Stimulated activated CD4-positive, alpha-beta T cell treated with anti-CD3 and anti-CD28 coated beads, Interleukin-12 subunit alpha, Interleukin-12 subunit beta, amount 100 ng/mL, for 24 hours (primary cell): ENCODE measurements around the gene CD86.

Source experiments
- DNase-seq, 2 experiments: peaks; one replicate each; pipeline ENCODE4 v3.0.0-alpha.2; 2020; ENCODE audit warnings: low read depth in 2 of 2

CD86 gene

DNA sequence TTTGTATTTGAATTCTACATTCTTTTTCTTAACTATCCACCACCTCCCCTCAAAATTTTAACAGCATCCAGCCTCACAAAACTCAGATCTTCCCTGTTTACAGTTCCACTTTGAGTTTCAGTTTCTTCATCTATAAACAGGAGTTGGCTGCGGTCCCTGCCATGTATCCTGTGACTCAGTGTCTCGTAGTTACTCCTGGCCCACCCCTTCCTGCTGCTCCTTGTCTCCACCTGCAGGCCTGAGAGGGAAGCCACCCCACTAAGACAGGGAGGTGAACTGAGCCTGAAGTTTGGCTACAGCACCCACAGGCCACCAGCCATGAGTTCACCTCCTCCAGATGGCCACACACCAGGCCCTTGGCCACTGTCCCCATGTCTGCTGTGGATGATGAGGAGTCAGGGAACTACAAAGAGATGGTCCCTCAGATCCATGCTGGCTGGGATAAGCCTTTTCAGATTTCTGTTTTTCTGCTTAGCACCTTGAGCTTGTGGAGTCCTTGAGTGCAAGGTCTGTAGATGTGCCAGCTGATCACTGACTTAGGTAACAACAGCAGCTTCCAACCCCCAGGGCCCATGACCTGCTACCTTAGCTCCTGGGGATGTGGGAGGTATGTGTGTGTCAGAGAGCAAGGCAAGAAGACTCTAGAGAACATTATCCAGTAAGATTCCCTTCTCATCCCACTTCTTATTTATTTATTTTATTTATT, 37.5 kb downstream of the CD86 start:
- peak; percentile 17 to 53 for DNase-seq

DNA sequence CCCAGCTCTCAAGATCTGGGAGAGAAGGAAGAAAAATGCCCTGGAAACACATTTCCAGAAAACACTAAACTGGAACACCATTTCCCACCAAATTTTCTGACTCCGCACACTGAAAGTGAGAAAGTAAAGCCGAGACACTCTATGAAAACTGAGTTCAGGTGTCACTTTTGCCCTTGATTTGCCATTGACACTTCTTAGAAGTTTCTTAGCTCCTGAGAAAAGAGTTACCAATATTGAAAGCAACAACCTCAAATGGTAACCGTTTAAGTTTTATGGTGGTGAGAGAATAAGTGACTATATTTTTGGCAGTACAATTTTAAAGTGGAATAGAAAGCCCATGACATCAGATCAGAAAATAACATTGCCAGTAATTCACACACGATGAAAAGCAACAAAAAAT, 39.0 kb downstream of the CD86 start:
- DNase-seq, result no peak

DNA sequence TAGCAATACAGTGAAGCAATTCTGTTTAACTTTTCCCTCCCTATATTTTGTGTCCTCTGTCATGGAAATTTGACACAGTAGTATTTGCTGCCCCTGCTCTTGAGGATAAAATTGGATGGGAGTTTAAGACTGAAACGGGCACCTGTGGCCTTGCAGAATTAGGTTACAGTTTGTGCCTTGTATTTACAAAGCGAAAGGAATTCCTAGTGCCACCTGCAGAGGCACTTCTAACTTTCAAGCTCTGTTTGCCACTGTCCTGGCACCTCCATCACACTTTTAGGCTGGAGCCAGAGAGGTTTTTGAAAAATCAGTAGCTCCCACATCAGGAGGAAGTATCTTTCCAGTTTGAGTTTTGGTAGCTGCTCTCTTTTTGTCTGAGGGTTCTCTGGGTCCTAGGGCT, 39.5 kb downstream of the CD86 start:
- DNase-seq, result no peak

DNA sequence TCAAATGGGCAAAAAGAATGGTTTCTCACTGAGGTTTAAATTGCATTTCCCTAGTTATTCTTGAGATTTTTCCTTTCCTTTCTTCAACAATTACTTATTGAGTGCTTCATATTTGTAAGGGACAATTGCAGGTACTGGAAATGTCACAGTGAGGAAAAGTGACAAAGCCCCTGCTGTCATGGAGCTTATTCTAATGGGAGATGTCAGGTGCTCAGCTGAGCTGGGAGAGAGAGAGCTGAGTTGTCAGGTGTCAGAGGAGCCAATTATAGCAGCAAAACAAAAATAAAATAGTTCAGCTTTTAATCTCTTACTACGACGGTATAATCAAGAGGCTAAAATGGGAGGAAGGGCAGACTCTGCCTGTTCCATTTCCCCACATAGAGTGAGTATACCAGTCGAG, 42.0 kb downstream of the CD86 start:
- DNase-seq, result no peak

DNA sequence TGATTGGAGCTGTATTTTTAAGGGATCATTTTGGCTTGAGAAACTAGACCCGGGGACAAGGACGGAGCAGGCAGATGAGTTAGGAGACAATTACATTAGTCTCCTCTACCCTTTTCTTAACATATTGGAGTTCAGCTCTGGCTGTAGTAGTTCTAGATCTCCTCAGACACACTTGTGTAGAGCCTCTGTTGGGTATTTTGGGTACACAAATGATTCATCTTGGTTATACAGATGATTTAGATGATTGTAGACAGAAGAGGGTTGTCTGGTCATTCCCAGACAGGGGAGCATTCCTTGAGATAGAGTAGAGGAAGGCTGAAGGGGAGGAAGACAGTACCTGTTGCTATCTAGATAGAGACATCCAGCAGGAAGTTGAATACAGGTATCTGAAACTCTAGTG, 43.4 kb downstream of the CD86 start:
- no peak for DNase-seq

DNA sequence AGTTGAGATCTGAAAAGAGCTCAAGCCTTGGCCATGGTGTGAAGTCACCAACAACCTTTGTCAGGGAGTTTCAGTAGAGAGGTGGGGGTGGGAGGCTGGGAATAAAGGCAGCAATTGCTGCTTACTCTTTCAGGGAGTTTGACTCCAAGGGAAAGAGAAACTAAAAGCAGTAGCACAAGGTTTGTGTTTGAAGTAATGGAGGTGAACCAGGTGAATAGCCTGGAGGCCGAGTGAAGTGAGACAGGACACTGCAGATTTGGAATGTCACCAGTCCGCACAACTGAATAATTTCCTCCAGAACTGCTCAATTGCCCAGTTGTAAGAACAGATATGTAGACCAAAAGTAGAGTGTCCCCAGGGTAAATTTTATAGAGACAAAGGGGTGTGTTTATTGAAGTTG, 44.1 kb downstream of the CD86 start:
- no peak for DNase-seq

DNA sequence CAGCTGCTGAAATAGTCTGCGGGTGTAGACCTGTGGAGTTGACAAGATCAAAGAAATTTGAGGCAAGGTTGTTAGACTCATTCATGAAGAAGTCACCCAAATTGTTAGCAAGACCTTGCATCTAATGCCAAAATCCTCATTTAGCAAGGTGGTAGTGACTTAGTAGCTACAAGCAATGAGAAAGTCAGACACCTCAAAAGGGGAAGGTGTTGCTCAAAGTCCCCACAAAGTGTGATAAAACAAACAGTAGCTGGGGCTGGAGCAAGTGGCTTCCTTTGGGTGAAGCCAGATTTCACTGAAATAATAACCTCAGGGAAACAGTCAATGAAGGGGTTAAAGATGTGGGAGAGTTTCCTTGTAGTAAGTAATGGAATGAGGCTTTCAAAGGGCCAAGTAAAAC, 44.9 kb downstream of the CD86 start:
- no peak for DNase-seq

DNA sequence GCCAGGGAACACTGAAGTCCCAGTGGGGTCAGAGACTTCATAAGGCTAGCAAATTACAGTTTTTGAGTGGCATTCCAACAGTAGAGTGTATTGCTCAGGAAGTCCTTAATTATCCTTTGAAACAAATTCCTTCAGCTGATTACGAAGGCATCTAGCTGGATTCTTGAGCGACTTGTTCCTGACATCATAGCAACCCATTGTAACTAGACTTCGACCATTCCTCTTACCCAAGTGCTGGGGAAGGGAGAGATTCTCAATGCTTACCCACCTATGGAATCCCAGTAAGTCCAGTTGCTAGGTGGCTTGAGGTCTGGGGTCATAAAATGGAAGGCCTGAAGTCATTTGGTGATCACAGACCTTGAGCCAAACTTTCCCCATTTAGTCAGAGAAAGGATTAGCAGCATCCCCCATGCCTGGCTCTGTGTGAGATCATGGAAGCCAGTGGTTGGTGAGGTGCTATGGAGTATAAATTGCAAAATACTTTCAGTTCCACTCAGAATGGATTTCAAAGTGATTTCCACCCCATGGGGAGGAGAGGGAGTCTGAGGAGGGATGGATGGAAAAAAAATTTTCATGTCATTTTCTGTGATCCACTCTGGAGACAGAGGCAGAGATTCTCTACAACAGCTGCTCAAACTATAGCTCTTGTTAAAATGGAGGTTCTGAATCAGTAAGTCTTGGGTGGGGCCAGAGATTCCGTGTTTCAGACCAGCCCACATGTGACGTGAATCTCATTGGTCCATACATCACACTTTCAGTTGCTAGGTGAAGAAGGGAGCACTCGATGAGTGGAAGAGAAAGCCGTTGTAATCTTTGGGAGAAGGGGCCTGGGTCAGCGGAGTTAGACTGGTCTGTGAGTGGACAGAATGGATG, 45.7 kb downstream of the CD86 start:
- DNase-seq, result no peak

DNA sequence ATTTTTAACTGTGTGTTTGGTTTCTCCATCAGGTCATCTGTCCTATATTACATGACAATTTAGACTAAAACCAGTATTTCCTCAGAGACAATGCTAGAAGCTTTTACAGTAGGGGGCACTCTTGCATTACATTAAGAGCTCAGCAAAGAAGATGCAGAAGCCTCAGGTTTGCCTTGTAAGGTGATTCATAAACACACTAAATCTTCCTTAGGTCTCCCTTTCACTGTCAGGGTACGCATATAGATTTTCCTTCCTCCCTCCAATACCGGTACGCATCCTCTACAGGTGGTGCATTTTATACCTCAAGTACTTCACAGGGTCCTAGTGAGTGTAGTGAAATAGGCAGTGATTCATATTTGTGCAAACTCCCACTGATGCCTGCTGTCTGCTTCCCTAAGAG, 46.5 kb downstream of the CD86 start:
- DNase-seq, result no peak

DNA sequence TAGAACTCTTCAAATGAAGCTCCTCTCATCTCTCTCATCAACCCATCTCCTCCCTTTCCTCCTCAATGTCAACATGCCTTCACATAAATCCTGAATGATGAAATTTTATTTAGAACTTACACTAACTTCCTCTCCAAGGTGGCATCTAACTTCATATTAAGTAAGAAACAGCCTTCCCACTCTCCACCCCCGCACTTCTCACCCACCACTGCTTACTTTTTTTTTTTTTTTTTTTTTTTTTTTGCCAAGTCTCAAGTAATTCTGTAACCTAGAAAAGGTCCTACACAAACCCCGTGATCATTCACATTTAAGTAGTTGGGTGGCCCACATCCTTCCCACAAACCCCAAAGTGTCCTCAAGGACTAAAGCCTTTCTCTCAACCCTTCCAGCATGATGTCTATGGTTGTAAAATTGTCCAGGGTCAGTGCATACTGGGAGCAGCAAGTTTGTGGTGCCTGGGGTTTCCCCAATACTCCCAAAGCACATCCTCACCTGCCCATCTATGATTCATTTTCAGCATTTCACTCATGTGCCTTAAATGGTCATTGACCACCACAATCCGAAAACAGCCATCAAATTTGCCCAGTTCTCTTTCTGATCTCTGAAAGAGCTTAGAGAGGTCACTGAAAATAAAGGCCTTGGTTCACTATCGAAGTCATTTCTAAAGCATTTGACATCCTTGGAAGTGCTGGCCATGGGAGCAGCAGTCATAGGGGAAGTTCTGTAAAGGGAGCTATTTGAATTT, 47.2 kb downstream of the CD86 start:
- no peak for DNase-seq

DNA sequence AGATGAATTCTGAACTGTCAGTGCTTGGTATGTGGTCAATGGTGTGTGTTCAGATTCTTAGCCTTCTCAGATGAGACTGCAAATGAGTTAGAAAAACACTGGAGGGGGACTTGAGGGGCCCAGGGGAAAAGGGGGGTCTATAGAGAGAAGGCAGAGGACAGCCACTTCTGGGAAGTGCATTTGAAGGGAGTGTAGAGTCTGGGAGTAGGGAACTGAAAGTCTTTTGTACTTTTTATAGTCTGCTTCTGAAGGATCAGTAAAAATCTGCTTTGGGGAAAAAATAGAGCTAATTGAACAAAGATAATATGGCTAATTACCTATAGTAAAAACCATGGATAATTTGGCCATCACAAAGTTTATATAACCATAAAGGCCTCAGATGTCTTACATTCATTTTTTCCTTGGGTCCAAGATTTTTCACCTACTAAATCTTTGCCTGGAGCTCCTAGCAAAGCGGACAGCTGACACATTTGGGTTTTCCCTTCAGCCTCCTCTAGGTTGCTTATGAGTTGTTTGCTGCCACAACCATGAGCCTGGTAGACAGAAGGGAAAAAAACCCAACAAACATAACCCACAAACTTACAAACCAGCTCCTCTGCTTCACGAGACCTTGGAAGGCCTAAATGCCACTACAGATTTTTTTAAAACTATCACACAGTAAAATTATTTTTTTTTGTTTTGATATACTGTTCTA, 48.8 kb downstream of the CD86 start:
- no peak for DNase-seq

DNA sequence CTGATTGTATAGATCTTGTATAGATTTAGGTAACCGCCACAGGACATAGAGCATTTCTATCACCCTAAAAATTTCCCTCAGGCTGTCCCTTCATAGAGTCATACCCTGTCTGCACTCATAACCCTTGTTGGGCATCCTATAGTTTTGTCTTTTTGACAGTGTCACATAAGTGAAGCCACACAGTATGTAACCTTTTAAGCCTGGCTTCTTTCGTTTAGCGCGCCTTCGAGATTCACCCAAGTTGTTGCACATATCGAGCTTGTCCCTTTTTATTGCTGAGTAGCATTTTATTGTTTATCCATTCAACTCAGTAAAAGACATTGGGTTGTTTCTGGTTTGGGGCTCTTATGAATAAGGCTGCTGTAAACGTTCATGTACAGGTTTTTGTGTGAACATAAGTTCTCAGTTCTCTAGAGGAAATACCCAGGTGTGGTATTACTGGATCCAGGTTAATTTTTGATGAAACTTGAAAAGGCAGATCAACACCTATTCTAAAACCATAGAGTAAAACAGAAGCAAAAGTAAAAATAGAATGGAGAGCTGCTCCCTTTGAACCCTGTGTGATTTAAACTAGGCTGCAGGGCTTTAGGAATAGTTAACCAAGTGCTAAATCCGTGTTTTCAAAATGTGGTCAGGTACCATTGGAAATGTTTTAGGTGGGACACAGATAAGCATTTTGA, 49.5 kb downstream of the CD86 start:
- no peak for DNase-seq

DNA sequence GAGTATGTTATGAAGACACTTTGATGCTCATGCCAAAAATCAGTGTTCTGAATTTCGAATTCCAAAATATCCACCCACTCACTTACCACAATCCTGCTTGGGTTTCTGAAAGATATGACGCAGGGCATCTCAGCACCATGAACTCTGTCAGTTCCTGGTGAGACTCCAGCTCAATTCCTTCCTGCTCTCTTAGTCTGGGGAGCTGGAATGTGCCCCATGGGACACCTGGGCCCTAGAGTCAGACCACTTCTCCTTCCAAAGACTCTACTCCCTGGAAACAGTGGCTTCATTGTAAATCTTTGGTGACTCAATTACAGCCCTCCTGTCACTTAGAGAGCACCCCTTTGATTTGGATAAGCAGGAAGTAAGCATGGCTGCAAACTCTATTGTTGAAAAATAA, 50.5 kb downstream of the CD86 start:
- no peak for DNase-seq

DNA sequence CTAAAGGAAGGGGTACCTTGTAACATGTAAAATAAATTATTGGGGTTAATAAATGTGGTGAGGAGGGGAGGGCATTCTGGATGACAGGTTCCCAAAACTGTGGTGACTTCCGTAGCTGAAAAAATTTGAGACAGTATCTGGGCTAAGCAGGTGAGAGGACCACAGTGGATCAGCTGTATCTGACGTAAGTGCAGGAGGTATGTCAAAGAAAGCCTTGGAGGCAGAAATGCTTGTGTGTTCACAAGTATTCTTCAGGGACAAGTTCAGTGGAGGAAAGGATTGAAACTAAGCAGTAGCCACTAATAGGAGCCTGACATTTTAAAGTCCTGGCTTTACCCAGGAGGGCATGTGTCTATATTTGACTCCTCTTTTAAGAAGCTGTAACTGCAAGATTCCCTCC, 52.0 kb downstream of the CD86 start:
- no peak for DNase-seq

DNA sequence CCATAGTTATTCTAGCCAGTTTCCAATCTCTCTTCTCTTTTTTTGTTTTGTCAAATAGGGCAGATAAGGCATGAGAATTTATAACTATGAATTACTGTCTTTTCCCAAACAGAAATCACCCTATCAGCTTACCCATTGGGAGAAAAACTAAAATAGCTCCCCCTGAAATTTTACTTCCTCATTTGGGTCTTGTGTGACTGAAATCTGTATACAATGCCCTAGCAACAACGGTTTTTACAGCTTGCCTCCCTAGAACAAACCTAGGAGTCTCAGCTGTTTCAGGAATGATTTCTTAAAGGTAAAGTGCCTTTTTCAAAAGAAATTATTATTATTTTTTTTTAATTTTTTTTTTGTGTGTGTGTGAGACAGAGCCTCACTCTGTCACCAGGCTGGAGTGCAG, 56.8 kb downstream of the CD86 start:
- DNase-seq, result no peak

DNA sequence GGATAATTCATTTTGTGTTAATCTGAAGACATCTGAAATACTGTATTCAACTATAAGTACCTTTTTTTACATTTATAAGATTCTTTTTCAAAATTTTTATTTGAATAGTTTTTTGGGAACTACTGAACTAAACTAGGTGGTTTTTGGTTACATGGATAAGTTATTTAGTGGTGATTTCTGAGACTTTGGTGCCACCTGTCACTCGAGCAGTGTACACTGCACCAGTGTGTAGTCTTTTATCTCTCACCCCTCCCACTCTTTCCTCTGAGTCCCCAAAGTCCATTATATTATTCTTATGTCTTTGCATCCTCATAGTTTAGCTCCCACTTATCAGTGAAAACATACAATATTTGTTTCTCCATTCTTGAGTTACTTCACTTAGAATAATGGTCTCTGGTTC, 57.6 kb downstream of the CD86 start:
- DNase-seq, result no peak

DNA sequence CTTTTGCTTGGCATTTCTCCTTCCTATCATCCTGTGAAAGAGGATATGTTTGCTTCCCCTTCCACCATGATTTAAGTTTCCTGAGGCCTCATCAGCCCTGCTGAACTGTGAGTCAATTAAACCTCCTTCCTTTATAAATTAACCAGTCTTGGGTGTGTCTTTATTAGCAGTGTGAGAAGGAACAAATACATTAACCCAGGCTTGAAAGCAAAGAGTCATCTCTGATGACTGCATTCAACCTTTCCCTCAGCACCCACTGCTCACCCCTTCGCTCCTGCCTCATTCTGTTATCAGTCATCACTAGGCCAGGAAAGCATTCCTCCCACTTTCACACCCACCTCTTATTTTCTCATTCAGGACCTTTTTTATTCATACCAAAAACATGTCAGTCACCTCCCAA, 68.7 kb downstream of the CD86 start:
- DNase-seq, result no peak

DNA sequence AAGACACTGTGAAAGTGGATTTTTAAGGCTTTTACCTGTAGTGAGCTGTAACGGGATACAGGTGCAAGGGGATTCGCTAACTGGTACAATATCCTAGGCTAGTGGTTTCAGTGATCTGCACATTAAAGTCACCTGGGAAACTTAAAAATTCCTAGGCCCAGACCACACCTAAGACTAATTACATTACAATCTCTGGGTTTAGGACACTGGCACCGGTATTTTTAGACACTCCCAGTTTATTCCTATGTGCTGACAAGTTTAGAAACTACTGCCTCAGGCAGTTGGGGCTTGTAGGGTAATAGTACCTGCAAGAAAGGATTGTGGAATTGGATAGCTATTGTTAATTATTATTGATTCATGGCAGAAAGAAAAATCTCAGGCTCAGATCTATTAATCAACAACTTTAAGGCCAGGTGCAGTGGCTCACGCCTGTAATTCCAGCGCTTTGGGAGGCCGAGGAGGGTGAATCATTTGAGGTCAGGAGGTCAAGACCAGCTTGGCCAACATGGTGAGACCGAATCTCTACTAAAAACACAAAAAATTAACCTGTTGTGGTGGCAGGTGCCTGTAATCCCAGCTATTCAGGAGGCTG, 77.9 kb downstream of the CD86 start:
- no peak for DNase-seq

DNA sequence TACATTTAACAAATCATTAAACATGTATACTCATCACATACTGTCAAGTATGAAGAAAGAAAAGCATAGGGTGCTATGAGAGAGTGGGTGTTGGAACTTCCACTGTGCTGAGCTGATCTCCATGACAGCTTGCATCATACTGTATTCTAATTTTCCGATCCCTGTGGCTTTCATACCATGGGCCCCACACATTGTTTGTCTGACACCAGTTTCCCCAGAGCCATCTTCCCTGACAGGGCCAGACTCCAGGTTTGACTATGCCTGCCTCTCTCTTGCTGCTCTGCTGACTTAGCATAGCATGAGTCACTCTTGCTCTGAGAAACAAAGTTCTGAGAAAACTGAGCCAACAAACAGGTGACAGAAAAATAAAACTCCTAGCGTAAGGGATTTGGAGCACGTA, 91.3 kb downstream of the CD86 start:
- peak; percentile 18 to 67 for DNase-seq

DNA sequence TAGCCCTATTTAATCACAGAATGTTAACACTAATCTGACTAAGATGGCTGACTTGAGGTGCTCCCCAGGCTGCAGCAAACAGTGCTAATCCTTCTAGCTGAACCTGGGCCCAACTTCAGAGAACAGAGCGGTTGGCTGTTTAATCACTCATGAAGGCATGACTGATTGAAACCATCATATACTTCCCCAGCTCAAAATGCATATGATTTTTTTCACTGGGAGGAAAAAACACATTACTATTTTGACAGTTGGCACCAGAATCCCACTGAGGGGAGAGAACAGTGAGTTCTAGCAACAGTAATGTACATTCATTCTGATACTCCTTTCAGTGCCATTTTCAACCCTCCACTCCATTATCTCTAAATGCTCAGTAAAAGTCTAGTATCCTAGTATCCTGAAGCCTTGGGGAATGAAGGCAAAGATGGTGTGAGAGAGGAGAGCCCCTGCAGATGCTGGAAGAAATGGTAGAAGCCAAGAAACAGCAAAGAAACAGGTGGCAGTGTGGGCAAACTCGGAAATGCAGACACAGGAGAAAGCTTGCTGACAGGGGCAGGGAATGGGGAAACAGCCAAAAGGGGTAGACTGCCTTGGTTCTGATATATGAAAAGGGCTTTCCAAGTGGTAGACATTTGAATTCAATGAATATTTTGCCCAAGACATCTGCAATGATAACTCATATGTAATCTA, 93.9 kb downstream of the CD86 start:
- no peak for DNase-seq

DNA sequence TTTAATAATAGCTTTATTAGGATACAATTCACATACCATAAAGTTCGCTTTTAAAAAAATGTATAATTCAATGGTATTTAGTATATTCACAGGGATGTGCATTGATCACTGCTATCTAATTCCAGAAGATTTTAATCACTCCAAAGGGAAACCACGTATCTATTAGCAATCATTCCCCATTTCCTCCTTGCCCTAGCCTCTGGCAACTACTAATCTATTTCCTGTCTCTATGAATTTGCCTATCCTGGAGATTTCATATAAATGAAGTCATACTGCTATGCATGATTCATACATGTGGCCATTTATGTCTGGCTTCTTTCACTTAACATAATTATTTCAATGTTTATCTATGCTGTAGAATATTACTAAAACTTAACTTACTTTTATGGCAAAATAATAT, 96.3 kb downstream of the CD86 start:
- no peak for DNase-seq
